ENCODE results near the gene NCOA3.
"Not testable (repeated sequence)": the region's sequence is repeated elsewhere in the genome, so short reads cannot be mapped to it uniquely, and the experiment has no call there.

The NCOA3 gene

GRCh38 chr20:47568019-47568418, 66.3 kb downstream of the NCOA3 start:
- DNase-seq: no peak

GRCh38 chr20:47568837-47569410, 67.2 kb downstream of the NCOA3 start:
- DNase-seq: no peak

DNA sequence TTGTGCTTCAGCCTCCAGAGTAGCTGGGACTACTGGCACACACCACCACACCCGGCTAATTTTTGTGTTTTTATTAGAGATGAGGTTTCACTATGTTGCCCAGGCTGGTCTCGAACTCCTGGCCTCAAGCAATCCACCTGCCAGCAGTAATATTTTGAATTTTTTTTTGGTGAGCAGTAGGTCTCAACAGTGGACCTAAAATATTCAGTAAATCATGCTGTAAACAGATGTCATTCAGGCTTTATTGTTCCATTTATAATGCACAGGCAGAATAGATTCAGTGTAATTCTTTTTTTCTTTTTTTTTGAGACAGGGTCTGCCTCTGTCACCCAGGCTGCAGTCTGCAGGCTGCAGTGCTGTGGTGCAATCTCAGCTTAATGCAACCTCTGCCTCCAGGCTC, 69.7 kb downstream of the NCOA3 start:
- no peak for DNase-seq

DNA sequence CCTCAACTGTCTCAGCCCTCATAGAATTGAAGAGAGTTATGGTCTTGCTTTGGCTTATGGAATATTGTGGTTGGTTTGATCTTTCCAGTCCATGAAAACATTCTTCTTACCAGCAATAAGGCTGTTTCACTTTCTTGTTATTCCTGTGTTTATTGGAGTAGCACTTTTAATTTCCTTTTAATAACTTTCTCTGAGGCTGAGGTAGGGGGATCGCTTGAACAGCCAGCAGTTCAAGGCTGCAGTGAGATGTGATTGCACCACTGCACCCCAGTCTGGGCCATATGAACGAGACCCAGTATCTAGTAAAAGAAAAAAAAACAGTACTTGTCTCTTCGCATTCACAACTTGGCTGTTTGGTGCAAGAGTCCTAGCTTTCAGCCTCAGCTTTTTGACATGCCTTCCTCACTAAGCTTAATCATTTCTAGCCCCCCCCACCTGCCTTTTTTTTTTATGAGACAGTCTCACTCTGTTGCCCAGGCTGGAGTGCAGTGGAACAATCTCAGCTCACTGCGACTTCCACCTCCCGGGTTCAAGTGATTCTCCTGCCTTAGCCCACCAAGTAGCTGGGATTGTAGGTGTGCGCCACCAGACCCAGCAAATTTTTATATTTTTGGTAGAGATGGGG, 70.5 kb downstream of the NCOA3 start:
- no peak for DNase-seq

DNA sequence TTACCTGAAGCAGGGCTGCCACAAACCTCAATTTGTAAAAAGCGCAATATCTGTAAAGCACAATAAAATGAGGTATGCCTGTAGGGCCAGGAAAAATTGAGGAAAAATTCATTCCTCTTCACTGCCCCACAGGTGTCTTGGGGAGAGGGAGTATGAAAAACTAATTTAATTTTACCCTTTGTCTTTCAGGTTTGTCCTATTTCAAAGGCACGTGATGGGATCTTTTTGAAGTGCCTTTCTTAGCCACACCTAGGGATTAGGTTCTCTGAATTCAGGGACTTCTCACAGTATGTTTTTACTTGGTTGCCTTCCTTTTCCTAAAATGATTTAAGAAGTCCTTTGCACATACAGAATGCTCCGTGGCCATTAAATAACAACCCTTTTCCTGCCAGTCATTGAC, 71.9 kb downstream of the NCOA3 start:
- DNase-seq: no peak

GRCh38 chr20:47574616-47575364, 73.1 kb downstream of the NCOA3 start:
- peak; percentile 3 for DNase-seq

GRCh38 chr20:47576516-47577033, 74.9 kb downstream of the NCOA3 start:
- DNase-seq: peak; percentile 35

DNA sequence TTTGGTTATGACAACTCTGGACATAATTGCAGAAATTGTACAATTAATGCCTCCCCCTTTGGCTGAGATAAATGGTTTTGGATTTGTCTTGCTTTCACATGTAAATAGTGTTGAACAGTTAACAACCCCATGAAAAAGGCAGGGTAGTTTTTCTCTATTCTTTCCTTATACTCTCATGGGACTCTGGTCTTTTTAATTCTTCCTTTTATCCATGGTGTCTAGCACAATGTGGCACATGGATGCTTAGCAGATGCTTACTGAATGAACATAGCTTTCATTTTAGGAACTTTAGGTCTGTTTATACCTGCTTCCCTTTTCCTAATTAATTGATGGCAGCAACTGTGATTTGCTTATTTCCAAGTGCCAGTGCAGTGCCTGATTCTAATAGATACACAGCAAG, 75.6 kb downstream of the NCOA3 start:
- DNase-seq: no peak

DNA sequence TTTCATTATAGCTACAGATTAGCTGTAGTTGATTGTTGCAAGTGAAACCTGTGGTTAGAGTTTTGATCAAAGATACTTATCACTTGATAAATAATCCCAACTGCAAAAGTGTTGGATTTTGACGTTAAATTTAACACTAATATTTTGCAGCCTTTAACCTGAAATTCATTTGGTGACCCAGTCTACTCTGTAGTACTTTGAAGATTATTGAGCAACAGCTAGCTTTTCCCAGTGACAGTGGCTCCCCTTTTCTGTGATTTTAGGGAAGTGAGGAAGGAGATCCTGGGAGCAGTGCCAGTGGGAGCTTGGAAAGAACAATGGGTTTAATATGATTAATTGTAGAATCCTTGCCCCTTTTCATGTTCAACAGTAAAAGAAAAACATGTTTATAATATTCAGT, 76.9 kb downstream of the NCOA3 start:
- no peak for DNase-seq

DNA sequence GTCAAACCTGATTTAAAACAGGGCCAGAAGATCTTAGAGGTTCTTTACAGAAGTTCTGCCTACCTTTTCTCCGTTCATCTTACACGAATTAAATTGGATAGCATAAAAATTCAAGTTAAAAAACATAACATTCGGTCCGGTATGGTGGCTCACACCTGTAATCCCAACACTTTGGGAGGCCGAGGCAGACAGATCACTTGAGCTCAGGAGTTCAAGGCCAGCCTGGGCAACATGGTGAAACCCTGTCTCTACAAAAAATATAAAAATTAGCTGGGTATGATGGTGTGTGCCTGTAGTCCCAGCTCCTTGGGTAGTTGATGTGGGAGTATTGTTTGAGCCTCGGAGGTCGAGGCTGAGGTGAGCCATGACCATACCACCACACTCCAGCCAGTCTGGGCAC, 79.0 kb downstream of the NCOA3 start:
- DNase-seq: not testable (repeated sequence)

- no peak for DNase-seq
Observed at GRCh38 chr20:47581090-47581489, 79.4 kb downstream of the NCOA3 start.

GRCh38 chr20:47583551-47583950, 81.9 kb downstream of the NCOA3 start:
- DNase-seq: no peak

DNA sequence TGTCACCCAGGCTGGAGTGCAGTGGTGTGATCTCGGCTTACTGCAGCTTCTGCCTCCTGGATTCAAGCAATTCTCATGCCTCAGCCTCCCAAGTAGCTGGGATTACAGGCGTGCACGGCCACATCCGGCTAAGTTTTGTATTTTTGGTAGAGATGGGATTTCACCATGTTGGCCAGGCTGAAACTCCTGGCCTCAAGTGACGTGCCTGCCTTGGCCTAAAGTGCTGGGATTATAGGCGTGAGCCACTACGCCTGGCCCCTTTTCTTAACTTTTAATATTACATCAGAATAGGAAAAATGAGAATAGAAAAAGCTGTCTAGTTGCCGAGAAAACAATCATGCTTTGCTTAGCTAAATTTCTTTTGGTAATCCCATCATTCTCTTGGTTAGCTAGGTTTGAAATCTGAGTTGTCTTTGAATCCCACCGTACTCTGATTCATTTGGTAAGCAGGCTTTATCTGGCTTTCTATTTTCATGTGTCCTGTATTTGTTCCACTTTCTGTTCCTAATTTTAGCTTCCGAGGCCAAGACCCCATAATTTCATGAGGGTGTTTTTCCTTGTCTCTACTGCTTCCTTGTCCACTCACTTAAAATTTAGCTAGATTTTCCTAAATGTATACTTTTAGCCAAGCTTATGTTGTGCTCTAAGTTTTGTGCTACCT, 83.5 kb downstream of the NCOA3 start:
- no peak for DNase-seq

DNA sequence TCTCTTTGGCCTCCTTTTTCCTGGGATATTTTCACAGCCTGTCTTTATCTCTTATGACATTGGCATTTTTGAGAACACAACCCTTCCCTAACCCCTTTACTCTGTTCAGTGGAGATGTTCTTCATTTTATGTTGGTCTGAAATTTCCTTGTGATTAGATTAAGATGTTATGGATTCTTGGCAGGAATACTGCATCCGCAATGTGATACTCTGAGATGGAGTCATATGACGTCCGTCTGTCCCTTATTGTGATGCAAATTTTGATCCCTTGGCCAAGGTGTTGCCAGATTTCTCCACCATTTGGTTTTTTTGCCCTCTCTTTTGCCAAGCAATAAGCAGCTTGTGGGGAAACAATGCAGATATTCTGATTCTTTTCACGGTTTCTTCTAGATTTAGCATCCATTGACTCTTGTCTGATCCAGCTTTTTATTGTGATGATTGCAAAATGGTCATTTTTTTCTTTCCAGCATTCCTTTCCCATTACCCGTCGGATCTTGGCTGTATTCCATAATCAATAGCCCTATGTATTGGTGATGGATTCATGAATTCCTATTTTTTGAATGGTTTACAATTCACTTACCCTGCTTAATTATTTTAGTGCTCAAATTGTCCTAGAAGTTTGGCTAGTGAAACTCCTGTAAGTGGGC, 85.1 kb downstream of the NCOA3 start:
- DNase-seq: no peak

- no peak for DNase-seq
Observed at GRCh38 chr20:47588158-47588557, 86.5 kb downstream of the NCOA3 start.

- no peak for DNase-seq
Observed at GRCh38 chr20:47591231-47591630, 89.5 kb downstream of the NCOA3 start.

GRCh38 chr20:47594157-47594556, 92.5 kb downstream of the NCOA3 start:
- no peak for DNase-seq

DNA sequence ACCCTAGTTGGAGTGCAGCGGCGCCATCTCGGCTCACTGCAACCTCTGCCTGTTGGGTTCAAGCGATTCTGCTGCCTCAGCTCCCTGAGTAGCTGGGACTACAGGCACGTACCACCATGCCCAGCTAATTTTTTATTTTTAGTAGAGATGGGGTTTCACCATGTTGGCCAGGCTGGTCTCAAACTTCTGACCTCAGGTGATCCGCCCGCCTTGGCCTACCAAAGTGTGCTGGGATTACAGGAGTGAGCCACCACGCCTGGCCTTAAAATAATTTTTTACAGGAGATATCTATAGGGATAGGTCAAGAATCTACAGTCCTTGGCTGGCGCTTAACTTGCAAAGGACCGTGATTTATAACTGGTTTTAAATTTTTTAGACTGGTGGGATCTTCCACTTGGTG, 93.5 kb downstream of the NCOA3 start:
- not testable (repeated sequence) for DNase-seq

DNA sequence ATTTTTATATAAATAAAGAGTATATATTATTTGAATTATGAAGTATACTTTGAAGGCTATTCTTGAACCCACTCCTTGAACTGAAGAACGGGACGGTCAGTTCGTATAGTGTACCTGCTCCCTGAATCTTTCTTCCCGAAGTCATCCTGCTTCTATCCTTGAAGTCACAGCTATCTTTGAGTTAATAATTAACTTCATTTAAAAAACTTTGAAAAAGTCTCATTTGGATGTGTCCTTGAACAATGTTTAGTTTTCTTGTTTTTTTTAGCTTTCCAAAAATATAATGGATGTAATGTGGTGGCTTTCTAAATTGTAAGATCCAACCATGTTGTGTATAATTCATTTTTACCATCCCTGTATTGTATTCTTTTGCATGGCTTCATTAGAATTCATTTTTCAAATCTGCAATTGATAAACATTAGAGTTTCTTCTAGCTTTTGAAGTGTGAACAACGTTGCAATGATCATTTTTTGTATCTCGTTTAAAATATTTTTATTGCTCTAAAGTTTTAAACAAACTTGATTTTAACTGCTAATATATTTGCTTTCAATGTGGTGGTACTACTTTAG, 94.4 kb downstream of the NCOA3 start:
- no peak for DNase-seq

DNA sequence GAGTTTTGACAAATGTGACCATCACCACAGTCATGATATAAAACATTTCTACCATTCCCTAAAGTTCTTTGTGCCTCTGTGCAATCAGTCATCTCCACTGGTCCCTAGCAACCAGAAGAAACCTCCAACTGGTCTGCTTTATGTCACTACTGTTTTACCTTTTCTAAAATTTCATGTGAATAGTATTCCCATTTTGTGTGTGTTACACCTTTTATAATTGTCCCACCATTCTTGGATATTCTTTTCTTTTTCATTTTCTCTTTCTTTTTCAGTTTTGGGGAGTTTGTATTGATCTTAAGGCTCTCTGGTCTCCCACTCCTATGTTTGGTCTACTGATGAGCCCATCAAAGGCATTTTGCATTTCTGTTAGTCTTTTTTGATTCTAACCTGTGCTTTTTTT, 95.4 kb downstream of the NCOA3 start:
- DNase-seq: no peak

DNA sequence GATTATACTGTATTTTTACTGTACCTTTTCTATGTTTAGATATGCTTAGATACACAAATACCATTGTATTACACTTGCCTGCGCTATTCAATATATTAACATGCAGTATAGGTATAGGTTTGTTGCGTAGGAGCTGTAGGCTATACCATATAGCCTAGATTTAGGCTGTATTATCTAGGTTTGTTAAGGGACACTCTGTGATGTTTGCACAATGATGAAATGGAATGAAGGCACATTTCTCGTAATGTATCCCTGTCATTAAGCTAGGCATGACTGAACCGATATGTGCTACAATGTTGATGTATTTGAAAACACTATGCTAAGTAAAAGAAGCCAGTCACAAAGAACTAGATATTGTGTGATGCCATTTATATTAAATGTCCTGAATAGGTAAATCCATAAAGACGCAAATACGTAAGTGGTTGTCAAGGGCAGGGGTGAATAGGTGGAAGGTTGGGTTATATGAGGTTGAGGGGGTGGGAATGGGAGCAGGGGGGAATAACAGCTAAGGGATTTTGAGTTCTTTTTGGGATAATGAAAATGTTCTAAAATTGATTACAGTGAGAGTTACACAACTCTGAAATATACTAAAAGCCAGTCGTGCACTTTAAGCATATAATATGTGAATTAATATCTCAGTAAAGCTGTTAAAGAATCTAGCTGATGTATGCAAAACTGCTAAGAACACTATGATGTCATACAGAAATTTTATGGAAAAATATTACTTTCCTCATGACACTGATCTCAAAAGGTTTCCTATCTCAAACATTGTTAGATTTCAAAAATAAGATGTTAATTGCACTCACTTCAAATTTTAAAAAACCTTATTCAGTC, 97.4 kb downstream of the NCOA3 start:
- DNase-seq: no peak
